Measurements from ENCODE around the gene ZP1. TPM values are rescaled to one million over a fixed set of nuclear protein-coding genes. Genes with fewer than 3 reads are reported as not detected.

Gene ZP1
- polyA plus RNA-seq, 3 donors from 2014 or later: not detected

GRCh38 chr11:60872124-60872960, 5.0 kb downstream of the ZP1 start:
- Mint-ChIP-seq H3K27ac (no peak overlapping the region), H3K4me3 (no peak overlapping the region), H3K9me3 (no peaks in the 10 kb centered on the region), H3K4me1 (peaks cover 0 to 2% of the 10 kb centered on the region in 2 donors), H3K27me3 (ENCODE audit: low read depth in 3 of 3) (peaks cover 0 to 4% (median 3%) of the 10 kb centered on the region in 3 donors), H3K36me3 (no peaks in the 10 kb centered on the region)
- DNase-seq: no peak

GRCh38 chr11:60872961-60873524, 5.7 kb downstream of the ZP1 start:
- no peak for DNase-seq
- Mint-ChIP-seq H3K4me3 (no peak overlapping the region), H3K27ac (no peak overlapping the region), H3K27me3 (ENCODE audit: low read depth in 3 of 3) (peaks cover 0 to 4% (median 3%) of the 10 kb centered on the region in 3 donors), H3K9me3 (no peaks in the 10 kb centered on the region), H3K4me1 (peaks cover 0 to 2% of the 10 kb centered on the region in 2 donors), H3K36me3 (no peaks in the 10 kb centered on the region)

- no peak for DNase-seq
- Mint-ChIP-seq H3K9me3 (no peaks in the 10 kb centered on the region), H3K36me3 (no peaks in the 10 kb centered on the region), H3K27me3 (ENCODE audit: low read depth in 3 of 3) (peaks cover 0 to 4% (median 3%) of the 10 kb centered on the region in 3 donors), H3K4me3 (no peak overlapping the region), H3K27ac (no peak overlapping the region), H3K4me1 (peaks cover 0 to under 1% of the 10 kb centered on the region in 2 donors)
These were observed 6.2 kb downstream of the ZP1 start for GRCh38 chr11:60873533-60873932.

- Mint-ChIP-seq H3K27ac (no peak overlapping the region), H3K9me3 (no peaks in the 10 kb centered on the region), H3K4me1 (no peaks in the 10 kb centered on the region), H3K36me3 (peaks cover 0 to 7% (median 0%) of the 10 kb centered on the region in 3 donors), H3K4me3 (no peak overlapping the region), H3K27me3 (ENCODE audit: low read depth in 3 of 3) (peaks cover 0 to 3% (median 0%) of the 10 kb centered on the region in 3 donors)
- DNase-seq: no peak
These were observed 7.4 kb downstream of the ZP1 start for GRCh38 chr11:60874421-60875365.

GRCh38 chr11:60875366-60876167, 8.2 kb downstream of the ZP1 start:
- Mint-ChIP-seq H3K27me3 (ENCODE audit: low read depth in 3 of 3) (peaks cover 0 to 3% (median 0%) of the 10 kb centered on the region in 3 donors), H3K27ac (no peak overlapping the region), H3K9me3 (no peaks in the 10 kb centered on the region), H3K4me1 (no peaks in the 10 kb centered on the region), H3K4me3 (no peak overlapping the region), H3K36me3 (peaks cover under 1 to 11% (median 4%) of the 10 kb centered on the region in 3 donors)
- no peak for DNase-seq

- Mint-ChIP-seq H3K9me3 (no peaks in the 10 kb centered on the region), H3K4me3 (no peak overlapping the region), H3K27ac (no peak overlapping the region), H3K27me3 (ENCODE audit: low read depth in 3 of 3) (peaks cover 0 to 3% (median 2%) of the 10 kb centered on the region in 3 donors), H3K36me3 (peaks cover 4 to 16% (median 8%) of the 10 kb centered on the region in 3 donors), H3K4me1 (no peaks in the 10 kb centered on the region)
- no peak for DNase-seq
These were observed 8.8 kb downstream of the ZP1 start for GRCh38 chr11:60876168-60876485.

GRCh38 chr11:60878245-60879101, 11.1 kb downstream of the ZP1 start:
- Mint-ChIP-seq H3K4me3 (no peak overlapping the region), H3K27ac (no peak overlapping the region), H3K9me3 (no peaks in the 10 kb centered on the region), H3K27me3 (ENCODE audit: low read depth in 3 of 3) (peaks cover 0 to 2% (median 0%) of the 10 kb centered on the region in 3 donors), H3K36me3 (peaks cover 4 to 27% (median 8%) of the 10 kb centered on the region in 3 donors), H3K4me1 (no peaks in the 10 kb centered on the region)
- DNase-seq: no peak

GRCh38 chr11:60879104-60879503, 11.8 kb downstream of the ZP1 start:
- H3K27ac Mint-ChIP-seq: no peak overlapping the region
- no peaks in the 10 kb centered on the region for H3K4me1 Mint-ChIP-seq
- peaks cover 0 to 2% (median 0%) of the 10 kb centered on the region in 3 donors for H3K27me3 Mint-ChIP-seq (ENCODE audit: low read depth in 3 of 3)
- DNase-seq: no peak
- peaks cover 4 to 29% (median 8%) of the 10 kb centered on the region in 3 donors for H3K36me3 Mint-ChIP-seq
- H3K9me3 Mint-ChIP-seq: no peaks in the 10 kb centered on the region
- H3K4me3 Mint-ChIP-seq: no peak overlapping the region

GRCh38 chr11:60879971-60880588, 12.7 kb downstream of the ZP1 start:
- H3K9me3 Mint-ChIP-seq: no peaks in the 10 kb centered on the region
- no peak overlapping the region for H3K4me3 Mint-ChIP-seq
- no peak for DNase-seq
- H3K27ac Mint-ChIP-seq: no peak overlapping the region
- peaks cover 4 to 31% (median 8%) of the 10 kb centered on the region in 3 donors for H3K36me3 Mint-ChIP-seq
- H3K27me3 Mint-ChIP-seq (ENCODE audit: low read depth in 3 of 3): peaks cover 0 to 2% (median 0%) of the 10 kb centered on the region in 3 donors
- H3K4me1 Mint-ChIP-seq: no peaks in the 10 kb centered on the region

GRCh38 chr11:60880643-60881282, 13.4 kb downstream of the ZP1 start:
- DNase-seq: no peak
- no peaks in the 10 kb centered on the region for H3K4me1 Mint-ChIP-seq
- no peaks in the 10 kb centered on the region for H3K9me3 Mint-ChIP-seq
- no peak overlapping the region for H3K4me3 Mint-ChIP-seq
- H3K36me3 Mint-ChIP-seq: peaks cover 4 to 35% (median 8%) of the 10 kb centered on the region in 3 donors
- H3K27ac Mint-ChIP-seq: no peak overlapping the region
- peaks cover 0 to 2% (median 0%) of the 10 kb centered on the region in 3 donors for H3K27me3 Mint-ChIP-seq (ENCODE audit: low read depth in 3 of 3)

- Mint-ChIP-seq H3K4me3 (no peak overlapping the region), H3K27me3 (ENCODE audit: low read depth in 3 of 3) (peaks cover 0 to 2% (median 0%) of the 10 kb centered on the region in 3 donors), H3K27ac (no peak overlapping the region), H3K4me1 (peaks cover 12 to 18% of the 10 kb centered on the region in 2 donors), H3K36me3 (peaks cover 8 to 23% (median 13%) of the 10 kb centered on the region in 3 donors), H3K9me3 (no peaks in the 10 kb centered on the region)
- DNase-seq: no peak
These were observed 20.2 kb downstream of the ZP1 start for GRCh38 chr11:60887556-60887955.

Data from immature natural killer cell (primary cell).